K562 (cell line): ENCODE results near the gene SELENOW. TPM values are rescaled to one million over a fixed set of nuclear protein-coding genes. Genes with fewer than 3 reads are reported as not detected.

ENCODE experiments used
- ARID1B ChIP-seq: fragments of 450-650 bp; IDR thresholded peaks from 2 replicates; pipeline ENCODE4 v1.6.1; 2016; ENCODE audit warnings: antibody characterized with exemption, mild to moderate bottlenecking, inconsistent platforms
- CCAR2 ChIP-seq: fragments of 200-400 bp; formaldehyde crosslinking; IDR thresholded peaks from 2 replicates; pipeline ENCODE4 v1.6.1; 2017; ENCODE audit warnings: mild to moderate bottlenecking, low read depth, low read length
- CTCFL ChIP-seq: IDR thresholded peaks from 2 replicates; pipeline ENCODE4 v1.6.1; 2011; ENCODE audit warnings: borderline replicate concordance, low read depth, mild to moderate bottlenecking, moderate library complexity, low read length; ENCODE audit not compliant: insufficient read depth, poor library complexity, severe bottlenecking
- FOXJ2 ChIP-seq: fragments of 200-800 bp; sonication (Bioruptor generic); IDR thresholded peaks from 2 replicates; pipeline ENCODE4 v1.6.1; 2016; ENCODE audit warnings: missing genetic modification characterization, missing compliant biosample characterization
- GABPA ChIP-seq: fragments of 200-800 bp; sonication (Bioruptor generic); conservative IDR thresholded peaks from 2 replicates; pipeline ENCODE4 v1.6.1; 2016; ENCODE audit warnings: low read depth, missing genetic modification characterization, missing compliant biosample characterization
- PCBP1 ChIP-seq: fragments of 200-400 bp; formaldehyde crosslinking; IDR thresholded peaks from 2 replicates; pipeline ENCODE4 v1.6.1; 2018; ENCODE audit warnings: mild to moderate bottlenecking, low read depth, low read length; ENCODE audit not compliant: poor library complexity, severe bottlenecking
- RERE ChIP-seq: sonication (generic); formaldehyde crosslinking; IDR thresholded peaks from 2 replicates; pipeline ENCODE4 v1.8.0; 2023; ENCODE audit warnings: missing genetic modification reagents, mild to moderate bottlenecking, borderline replicate concordance
- RFX7 ChIP-seq: fragments of 250-450 bp; sonication (Bioruptor Pico); IDR thresholded peaks from 2 replicates; pipeline ENCODE4 v1.5.1; 2021; ENCODE audit warnings: mild to moderate bottlenecking
- ZBTB7A ChIP-seq: IDR thresholded peaks from 2 replicates; pipeline ENCODE4 v1.6.1; 2011; ENCODE audit warnings: low read depth, mild to moderate bottlenecking, low read length, moderate library complexity, borderline replicate concordance; ENCODE audit not compliant: control insufficient read depth
- ZNF324 ChIP-seq: fragments of 250-450 bp; sonication (Bioruptor Pico); IDR thresholded peaks from 2 replicates; pipeline ENCODE4 v1.4.0; 2020; ENCODE audit warnings: mild to moderate bottlenecking
- polyA plus RNA-seq, 8 experiments: library from polyadenylated mRNA; depleted of rRNA in 4 of 8; stranded (reverse) in 5 of 8; unstranded in 3 of 8; fragments of >200 nt; fragmentation: Nextera tagmentation in 2 of 8; fragmentation: Illumina TruSeq in 1 of 8; extraction: Ambion mirVana in 2 of 8; extraction: Trizol in 1 of 8; gene quantifications; 2 replicates each; pipeline versions ENCODE4 v1.2.1 to v1.2.3, GENCODE V29; 2011 to 2014; ENCODE audit warnings: inconsistent platforms in 1 of 8, missing spikeins in 1 of 8
- total RNA-seq, 7 experiments: library from RNA; depleted of rRNA in 6 of 7; stranded (reverse); fragments of >200 nt in 6 of 7; fragmentation: Illumina TruSeq in 2 of 7; extraction: Trizol in 2 of 7; gene quantifications; 2 replicates each; pipeline versions ENCODE4 v1.2.1 to v1.2.3, GENCODE V29; 2011 to 2021; ENCODE audit warnings: low replicate concordance in 1 of 7
- TF ChIP-seq, protein P1 (sequence below), 2 experiments: fragments of 450-650 bp; IDR thresholded peaks; 2 replicates each; pipeline ENCODE4 v1.6.1; 2018; ENCODE audit warnings: mild to moderate bottlenecking in 2 of 2, low read depth in 1 of 2; ENCODE audit not compliant: partially characterized antibody in 2 of 2
- TF ChIP-seq, protein P2 (sequence below), 3 experiments: IDR thresholded peaks in 2 of 3; conservative IDR thresholded peaks in 1 of 3; 2 replicates each; pipeline ENCODE4 v1.5.1; 2011 to 2012; ENCODE audit warnings: low read length in 3 of 3, mild to moderate bottlenecking in 3 of 3, control low read depth in 2 of 3, improper control_type of control experiment in 1 of 3, inconsistent platforms in 1 of 3, low read depth in 1 of 3, mixed read lengths in 1 of 3, moderate library complexity in 1 of 3; ENCODE audit not compliant: insufficient read depth in 2 of 3

Gene SELENOW
- total and polyA plus RNA-seq, 9 of the 15 experiments (the other 6 are each of a cell fraction or from before 2014, with no cell fraction given), result 91.9 to 279 (median 156) TPM

DNA sequence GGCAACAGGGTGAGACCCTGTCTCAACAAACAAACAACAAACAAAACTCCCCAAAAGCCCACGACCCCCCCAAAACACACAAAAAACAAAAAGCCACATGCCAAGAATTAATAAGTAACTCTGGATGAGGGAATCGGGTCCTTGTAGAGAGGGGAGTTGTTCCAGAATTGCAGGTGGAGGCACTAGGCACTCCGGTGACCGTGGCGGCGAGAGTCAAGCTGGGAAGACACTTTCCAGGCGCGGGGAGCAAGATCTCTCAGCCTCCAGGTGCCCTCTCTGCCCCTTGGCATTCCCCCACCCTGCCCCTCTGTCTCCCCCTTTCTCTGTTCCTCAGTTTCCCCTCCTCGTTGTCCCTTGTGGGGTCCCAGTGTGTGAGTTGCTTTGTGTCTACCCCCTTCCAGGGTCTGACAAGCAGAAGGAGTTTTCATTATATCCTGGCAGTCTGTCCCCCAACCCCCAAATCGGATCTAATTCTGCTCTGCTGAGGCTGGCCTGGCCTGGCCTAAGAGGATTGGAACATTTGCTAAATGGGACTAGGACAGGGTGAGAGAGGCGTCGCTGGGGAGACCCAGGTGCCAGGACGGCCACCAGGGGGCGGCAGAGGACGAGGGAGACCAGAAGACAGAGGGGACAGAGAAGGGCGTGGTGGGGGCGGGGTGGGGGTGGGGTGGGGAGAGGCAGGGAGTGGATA is 34.9 kb downstream of the SELENOW start (continued):
- TF ChIP-seq CTCFL, result peak; percentile 56
- TF ChIP-seq ZBTB7A, result peak; percentile 70; the same call in 1 of the 2 replicates
- TF ChIP-seq CCAR2, result no peak
- no peak for TF ChIP-seq RERE
- TF ChIP-seq, protein P1, sequence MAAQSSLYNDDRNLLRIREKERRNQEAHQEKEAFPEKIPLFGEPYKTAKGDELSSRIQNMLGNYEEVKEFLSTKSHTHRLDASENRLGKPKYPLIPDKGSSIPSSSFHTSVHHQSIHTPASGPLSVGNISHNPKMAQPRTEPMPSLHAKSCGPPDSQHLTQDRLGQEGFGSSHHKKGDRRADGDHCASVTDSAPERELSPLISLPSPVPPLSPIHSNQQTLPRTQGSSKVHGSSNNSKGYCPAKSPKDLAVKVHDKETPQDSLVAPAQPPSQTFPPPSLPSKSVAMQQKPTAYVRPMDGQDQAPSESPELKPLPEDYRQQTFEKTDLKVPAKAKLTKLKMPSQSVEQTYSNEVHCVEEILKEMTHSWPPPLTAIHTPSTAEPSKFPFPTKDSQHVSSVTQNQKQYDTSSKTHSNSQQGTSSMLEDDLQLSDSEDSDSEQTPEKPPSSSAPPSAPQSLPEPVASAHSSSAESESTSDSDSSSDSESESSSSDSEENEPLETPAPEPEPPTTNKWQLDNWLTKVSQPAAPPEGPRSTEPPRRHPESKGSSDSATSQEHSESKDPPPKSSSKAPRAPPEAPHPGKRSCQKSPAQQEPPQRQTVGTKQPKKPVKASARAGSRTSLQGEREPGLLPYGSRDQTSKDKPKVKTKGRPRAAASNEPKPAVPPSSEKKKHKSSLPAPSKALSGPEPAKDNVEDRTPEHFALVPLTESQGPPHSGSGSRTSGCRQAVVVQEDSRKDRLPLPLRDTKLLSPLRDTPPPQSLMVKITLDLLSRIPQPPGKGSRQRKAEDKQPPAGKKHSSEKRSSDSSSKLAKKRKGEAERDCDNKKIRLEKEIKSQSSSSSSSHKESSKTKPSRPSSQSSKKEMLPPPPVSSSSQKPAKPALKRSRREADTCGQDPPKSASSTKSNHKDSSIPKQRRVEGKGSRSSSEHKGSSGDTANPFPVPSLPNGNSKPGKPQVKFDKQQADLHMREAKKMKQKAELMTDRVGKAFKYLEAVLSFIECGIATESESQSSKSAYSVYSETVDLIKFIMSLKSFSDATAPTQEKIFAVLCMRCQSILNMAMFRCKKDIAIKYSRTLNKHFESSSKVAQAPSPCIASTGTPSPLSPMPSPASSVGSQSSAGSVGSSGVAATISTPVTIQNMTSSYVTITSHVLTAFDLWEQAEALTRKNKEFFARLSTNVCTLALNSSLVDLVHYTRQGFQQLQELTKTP (IDR thresholded peaks at IDR 0.05; ENCODE audit: low read depth in 1 of 2, partially characterized antibody in 2 of 2), result no peak
- no peak for TF ChIP-seq ZNF324 (CRISPR knock-in tag)
- TF ChIP-seq, protein P2, sequence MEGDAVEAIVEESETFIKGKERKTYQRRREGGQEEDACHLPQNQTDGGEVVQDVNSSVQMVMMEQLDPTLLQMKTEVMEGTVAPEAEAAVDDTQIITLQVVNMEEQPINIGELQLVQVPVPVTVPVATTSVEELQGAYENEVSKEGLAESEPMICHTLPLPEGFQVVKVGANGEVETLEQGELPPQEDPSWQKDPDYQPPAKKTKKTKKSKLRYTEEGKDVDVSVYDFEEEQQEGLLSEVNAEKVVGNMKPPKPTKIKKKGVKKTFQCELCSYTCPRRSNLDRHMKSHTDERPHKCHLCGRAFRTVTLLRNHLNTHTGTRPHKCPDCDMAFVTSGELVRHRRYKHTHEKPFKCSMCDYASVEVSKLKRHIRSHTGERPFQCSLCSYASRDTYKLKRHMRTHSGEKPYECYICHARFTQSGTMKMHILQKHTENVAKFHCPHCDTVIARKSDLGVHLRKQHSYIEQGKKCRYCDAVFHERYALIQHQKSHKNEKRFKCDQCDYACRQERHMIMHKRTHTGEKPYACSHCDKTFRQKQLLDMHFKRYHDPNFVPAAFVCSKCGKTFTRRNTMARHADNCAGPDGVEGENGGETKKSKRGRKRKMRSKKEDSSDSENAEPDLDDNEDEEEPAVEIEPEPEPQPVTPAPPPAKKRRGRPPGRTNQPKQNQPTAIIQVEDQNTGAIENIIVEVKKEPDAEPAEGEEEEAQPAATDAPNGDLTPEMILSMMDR (IDR thresholded peaks at IDR 0.05 in 2 of 3, conservative IDR thresholded peaks at IDR 0.05 in 1 of 3; ENCODE audit: insufficient read depth in 2 of 3, low read depth in 1 of 3, low read length in 3 of 3), result peak; percentile 68 to 85 (median 79)
- no peak for TF ChIP-seq PCBP1
- no peak for TF ChIP-seq FOXJ2 (tag)
- TF ChIP-seq ARID1B, result no peak
- TF ChIP-seq GABPA (tag), result no peak
- no peak for TF ChIP-seq RFX7 (CRISPR knock-in tag)
